Stimulated activated CD4-positive, alpha-beta T cell treated with anti-CD3 and anti-CD28 coated beads, Interleukin-4, amount 100 ng/mL, for 1 hour (primary cell): ENCODE measurements around the gene SLC25A29.
"Not testable (repeated sequence)": the region's sequence is repeated elsewhere in the genome, so short reads cannot be mapped to it uniquely, and the experiment has no call there.

Experiments used
- DNase-seq: peaks from one replicate; pipeline ENCODE4 v3.0.0-alpha.2; 2020

The SLC25A29 gene

GRCh38 chr14:100309028-100309737 is 2.9 kb upstream of the SLC25A29 start:
- DNase-seq = no peak

GRCh38 chr14:100308427-100308792 is 2.2 kb upstream of the SLC25A29 start:
- DNase-seq = not testable (repeated sequence)

DNA sequence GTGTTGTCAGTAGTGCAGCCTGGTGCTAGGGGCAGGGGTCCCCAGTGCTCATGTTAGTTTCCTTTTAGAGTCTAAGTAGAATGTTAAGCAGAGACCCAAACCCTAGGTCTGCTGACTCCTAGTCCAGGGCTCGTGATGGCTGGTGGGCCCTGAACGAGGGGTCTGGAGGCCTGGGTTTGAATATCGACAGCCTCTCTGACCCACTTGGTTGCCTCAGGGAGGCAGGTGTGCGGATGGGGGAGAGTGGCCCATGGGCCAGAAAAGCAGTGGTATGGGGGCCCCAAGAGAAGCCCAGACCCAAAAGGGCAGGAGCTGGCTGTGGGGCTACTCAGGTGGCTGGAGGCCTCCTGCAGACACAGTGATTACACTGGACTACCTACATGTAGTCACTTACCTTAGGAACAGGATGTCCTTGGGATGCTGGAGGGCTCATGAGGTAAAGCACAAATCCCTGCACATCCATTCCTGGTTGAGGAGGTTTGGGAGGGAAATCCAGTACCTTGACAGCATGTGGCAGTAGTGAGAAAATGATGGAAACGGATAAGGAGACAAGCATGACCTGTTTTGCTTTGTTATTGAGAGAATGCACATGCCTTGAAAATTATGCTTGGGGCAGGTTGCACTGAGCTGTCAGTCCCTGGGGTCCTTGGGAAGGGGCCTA is 1.7 kb upstream of the SLC25A29 start:
- DNase-seq = no peak

GRCh38 chr14:100306998-100307765 is 938 bp upstream of the SLC25A29 start:
- no peak for DNase-seq

DNA sequence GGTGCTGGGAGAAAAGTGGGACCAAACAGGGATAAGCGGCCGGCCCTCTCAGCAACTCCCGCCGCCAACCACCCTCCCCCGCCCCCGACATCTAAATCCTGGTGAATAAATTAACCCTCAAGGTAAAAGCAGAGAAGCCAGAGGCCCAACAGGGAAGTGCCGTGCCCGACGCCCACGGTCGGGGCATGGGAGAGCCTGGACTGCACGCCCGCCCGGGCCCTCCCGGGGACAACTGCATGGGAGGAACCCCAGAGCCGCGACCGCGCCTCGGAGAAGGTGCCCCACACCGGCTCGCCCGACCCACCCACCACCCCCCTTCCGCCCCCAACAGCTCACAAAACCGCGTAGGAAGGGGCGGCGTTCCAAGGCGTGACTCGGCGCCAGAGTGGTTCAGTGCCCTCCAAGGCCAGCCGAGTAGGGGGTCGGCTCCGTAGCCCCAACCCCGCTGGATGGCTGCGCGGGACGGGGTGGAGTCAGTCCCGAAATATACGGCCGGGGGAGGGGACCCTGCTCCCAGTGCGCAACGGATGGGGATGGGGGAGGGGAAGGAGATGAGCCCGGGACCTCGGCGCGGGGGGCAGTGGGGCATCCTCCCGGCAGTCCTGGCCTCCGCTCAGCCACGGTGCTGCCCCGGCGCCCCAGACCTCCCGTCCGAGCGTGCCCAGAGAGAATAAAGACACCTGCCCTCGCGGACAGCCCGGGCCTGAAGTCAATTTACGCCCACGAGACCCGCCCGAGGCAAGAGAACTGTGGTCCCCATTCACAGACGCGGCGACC is 732 bp downstream of the SLC25A29 start:
- peak; percentile 42 for DNase-seq

DNA sequence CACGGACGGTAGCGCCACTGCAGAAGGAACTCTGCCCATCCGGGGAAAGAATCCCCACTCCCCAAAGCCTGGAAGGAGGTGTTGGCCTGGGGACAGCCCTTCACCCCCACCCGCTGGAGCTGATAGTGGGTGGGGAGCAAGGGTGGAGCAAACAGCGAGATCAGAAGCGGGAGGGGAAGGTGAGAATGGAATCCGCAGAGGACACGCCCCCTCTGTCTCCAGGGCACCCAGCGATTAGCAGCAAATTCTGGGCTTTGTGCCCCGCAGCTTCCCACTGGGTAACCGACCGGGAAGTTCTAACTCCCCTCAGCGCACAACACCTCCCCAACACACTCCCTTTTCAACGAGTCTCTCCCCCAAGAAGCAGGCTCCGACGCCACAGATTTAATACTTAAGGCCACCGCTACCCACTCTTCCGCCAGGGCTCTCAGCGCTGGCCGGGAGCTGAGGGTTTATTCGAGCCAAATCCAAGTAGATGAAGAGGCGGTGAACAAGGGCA is 1.4 kb downstream of the SLC25A29 start:
- DNase-seq = no peak

GRCh38 chr14:100303925-100304324 is 2.3 kb downstream of the SLC25A29 start:
- no peak for DNase-seq

- no peak for DNase-seq
Observed at GRCh38 chr14:100303179-100303578, 3.1 kb downstream of the SLC25A29 start.

DNA sequence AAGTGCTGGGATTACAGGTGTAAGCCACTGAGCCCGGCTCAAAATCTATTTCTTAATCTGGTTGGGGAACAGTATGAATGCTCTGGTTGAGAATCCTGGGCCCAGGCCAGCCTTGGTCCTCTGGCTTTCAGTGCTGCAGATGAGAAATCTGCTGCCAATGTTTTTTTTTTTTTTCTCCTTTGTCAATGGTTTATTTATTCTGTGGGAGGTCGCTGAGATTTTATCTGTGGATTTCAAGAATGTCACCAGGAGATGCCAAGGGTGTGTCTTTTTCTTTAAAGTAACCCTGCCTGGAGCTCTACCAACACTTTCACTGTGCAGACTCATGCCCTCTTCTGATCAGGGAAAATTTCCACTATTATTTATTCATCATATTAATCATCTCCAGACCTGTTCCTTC is 3.6 kb downstream of the SLC25A29 start:
- no peak for DNase-seq

GRCh38 chr14:100299238-100299560 is 7.0 kb downstream of the SLC25A29 start:
- no peak for DNase-seq

DNA sequence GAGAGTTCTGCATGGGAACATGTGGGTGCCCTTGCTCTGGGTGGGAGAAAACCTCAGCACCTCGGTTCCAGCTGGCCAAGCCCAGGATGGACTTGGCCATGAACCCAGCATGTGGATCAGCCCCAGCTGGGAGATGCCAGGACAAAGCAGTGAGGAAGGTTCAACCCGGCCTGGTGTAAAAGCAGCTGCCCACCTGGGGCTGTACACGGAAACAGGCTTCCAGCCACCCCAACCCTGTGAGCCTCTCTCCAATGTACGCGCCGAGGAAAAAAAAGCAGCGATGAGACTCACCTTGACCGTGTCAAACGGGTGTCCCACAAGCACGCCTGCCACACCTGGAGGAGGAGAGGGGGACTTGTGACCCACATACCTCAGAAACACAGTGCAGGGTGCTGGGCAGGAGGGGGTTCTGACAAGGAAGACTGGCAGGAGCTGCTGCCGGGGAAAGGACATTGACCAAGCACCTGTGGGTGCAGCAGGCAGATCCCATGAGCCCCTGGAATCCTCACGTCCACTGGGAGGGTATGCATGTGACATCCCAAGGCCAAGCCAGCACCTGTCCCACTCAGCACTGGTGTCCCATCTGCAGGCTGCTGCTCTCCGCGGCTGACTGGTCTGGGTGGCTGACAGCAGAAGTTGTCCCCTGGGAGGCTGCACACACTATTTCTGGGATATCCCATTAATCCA is 7.5 kb downstream of the SLC25A29 start:
- no peak for DNase-seq

- no peak for DNase-seq
Observed at GRCh38 chr14:100297320-100298300, 8.6 kb downstream of the SLC25A29 start.

DNA sequence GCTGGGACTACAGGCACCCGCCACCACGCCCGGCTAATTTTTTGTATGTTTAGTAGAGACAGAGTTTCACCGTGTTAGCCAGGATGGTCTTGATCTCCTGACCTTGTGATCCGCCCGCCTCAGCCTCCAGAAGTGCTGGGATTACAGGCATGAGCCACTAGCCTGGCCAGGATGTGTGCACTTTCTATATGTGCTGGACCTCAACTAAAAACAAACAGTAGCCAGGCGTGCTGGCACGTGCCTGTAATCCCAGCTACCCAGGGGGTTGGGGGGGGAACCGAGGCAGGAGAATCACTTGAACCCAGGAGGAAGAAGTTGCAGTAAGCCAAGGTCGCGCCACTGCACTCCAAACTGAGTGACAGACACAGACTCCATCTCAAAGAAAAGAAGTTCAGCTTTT is 9.5 kb downstream of the SLC25A29 start:
- not testable (repeated sequence) for DNase-seq

- DNase-seq = no peak
Observed at GRCh38 chr14:100296106-100296651, 10.1 kb downstream of the SLC25A29 start.

- DNase-seq = no peak
Observed at GRCh38 chr14:100295376-100296105, 10.7 kb downstream of the SLC25A29 start.

- no peak for DNase-seq
Observed at GRCh38 chr14:100294963-100295330, 11.3 kb downstream of the SLC25A29 start.

DNA sequence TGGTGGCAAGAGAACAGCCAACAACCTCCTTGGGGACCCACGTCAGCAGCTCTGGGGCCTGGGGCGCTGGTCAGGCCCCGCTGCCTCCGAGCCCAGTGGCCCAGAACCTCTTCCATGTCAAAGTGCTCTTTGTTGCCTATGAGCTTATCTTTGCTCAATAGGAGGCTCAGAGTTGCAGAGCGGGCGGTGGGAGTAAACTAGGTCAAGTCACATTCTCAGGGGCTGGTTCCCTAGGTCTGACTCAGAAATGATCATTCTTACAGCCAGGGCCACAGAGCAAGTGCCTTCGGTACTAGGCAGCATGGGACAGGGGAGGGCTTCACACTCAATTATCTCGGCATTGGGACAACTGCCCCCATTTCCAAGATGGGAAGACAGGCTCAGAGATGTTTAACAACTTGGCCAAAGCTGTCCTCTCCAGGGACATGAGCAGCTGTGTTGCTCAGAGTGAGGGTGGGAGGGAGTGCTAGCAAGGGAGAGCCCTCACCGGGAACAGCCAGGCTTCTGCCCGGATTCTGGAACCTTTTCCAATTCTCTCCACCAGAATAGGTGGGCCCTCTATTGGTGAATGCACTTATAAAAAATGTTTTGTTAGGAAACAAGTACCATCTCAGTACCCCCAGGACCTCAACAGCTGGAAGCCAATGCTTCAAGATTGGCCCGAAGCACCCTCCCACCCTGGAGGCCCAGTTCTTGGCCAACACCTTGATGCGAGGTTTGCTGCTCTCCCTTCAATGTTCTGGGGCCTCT is 11.9 kb downstream of the SLC25A29 start:
- no peak for DNase-seq

- no peak for DNase-seq
Observed at GRCh38 chr14:100293497-100294212, 12.6 kb downstream of the SLC25A29 start.
